GM12892 (cell line): ENCODE data around the gene PRR20G.

Source experiments
- DNase-seq: peaks from one replicate; pipeline ENCODE4 v3.0.0; 2011; ENCODE audit not compliant: insufficient read length
- FAIRE-seq: peaks from 2 replicates; lab custom pipeline; 2011; peaks lifted over from hg19 to GRCh38; lab: Jason Lieb, UNC
- POLR2A ChIP-seq: IDR thresholded peaks from 2 replicates; pipeline ENCODE4 v1.6.1; 2011; ENCODE audit warnings: low read depth, low read length, control low read depth
- POLR2AphosphoS5 ChIP-seq: IDR thresholded peaks from 2 replicates; pipeline ENCODE4 v1.6.1; 2011; ENCODE audit warnings: low read depth, low read length, control low read depth
- TAF1 ChIP-seq: IDR thresholded peaks from 2 replicates; pipeline ENCODE4 v1.6.1; 2011; ENCODE audit warnings: low read depth, mild to moderate bottlenecking, control low read depth, low read length, borderline replicate concordance

Gene PRR20G

GRCh38 chr3:127274200-127274760 lies 13.6 kb downstream of the PRR20G start:
- FAIRE-seq (no peak), DNase-seq (no peak)
- TF ChIP-seq POLR2A (no peak), POLR2AphosphoS5 (no peak), TAF1 (no peak)

GRCh38 chr3:127273206-127273605 lies 14.6 kb downstream of the PRR20G start:
- TF ChIP-seq POLR2A (no peak), TAF1 (no peak), POLR2AphosphoS5 (no peak)
- no peak for FAIRE-seq
- DNase-seq: no peak

- FAIRE-seq: no peak
- DNase-seq: no peak
- TF ChIP-seq POLR2A (no peak), POLR2AphosphoS5 (no peak), TAF1 (no peak)
Observed at GRCh38 chr3:127266186-127266585, 21.7 kb downstream of the PRR20G start.

- FAIRE-seq: no peak
Observed at GRCh38 chr3:127265581-127265981, 22.3 kb downstream of the PRR20G start.

GRCh38 chr3:127264794-127265514 lies 22.9 kb downstream of the PRR20G start:
- FAIRE-seq (no peak), DNase-seq (no peak)
- TF ChIP-seq POLR2A (no peak), TAF1 (no peak), POLR2AphosphoS5 (no peak)

More at GRCh38 chr3:127265581-127265981, 22.3 kb downstream of the PRR20G start:
- DNase-seq: no peak
- TF ChIP-seq TAF1 (no peak), POLR2AphosphoS5 (no peak), POLR2A (no peak)

GRCh38 chr3:127264292-127264691 lies 23.6 kb downstream of the PRR20G start:
- FAIRE-seq (no peak), DNase-seq (no peak)
- TF ChIP-seq POLR2A: no peak
- TF ChIP-seq TAF1: no peak
- no peak for TF ChIP-seq POLR2AphosphoS5

GRCh38 chr3:127263586-127264231 lies 24.1 kb downstream of the PRR20G start:
- TF ChIP-seq POLR2AphosphoS5 (no peak), POLR2A (no peak), TAF1 (no peak)
- FAIRE-seq (no peak), DNase-seq (no peak)

GRCh38 chr3:127263037-127263436 lies 24.8 kb downstream of the PRR20G start:
- no peak for DNase-seq
- TF ChIP-seq POLR2A (no peak), TAF1 (no peak), POLR2AphosphoS5 (no peak)

GRCh38 chr3:127262533-127262932 lies 25.3 kb downstream of the PRR20G start:
- DNase-seq: no peak
- FAIRE-seq: no peak
- TF ChIP-seq POLR2A (no peak), TAF1 (no peak), POLR2AphosphoS5 (no peak)

More at GRCh38 chr3:127263037-127263436, 24.8 kb downstream of the PRR20G start:
- FAIRE-seq: no peak

GRCh38 chr3:127261925-127262324 lies 25.9 kb downstream of the PRR20G start:
- no peak for FAIRE-seq

GRCh38 chr3:127260826-127261555 lies 26.9 kb downstream of the PRR20G start:
- TF ChIP-seq POLR2A: no peak
- no peak for TF ChIP-seq POLR2AphosphoS5
- no peak for TF ChIP-seq TAF1
- FAIRE-seq (no peak), DNase-seq (no peak)

More at GRCh38 chr3:127261925-127262324, 25.9 kb downstream of the PRR20G start:
- no peak for TF ChIP-seq POLR2AphosphoS5
- no peak for TF ChIP-seq POLR2A
- TF ChIP-seq TAF1: no peak
- DNase-seq: no peak

GRCh38 chr3:127260416-127260815 lies 27.4 kb downstream of the PRR20G start:
- no peak for FAIRE-seq
- TF ChIP-seq POLR2A: no peak
- no peak for TF ChIP-seq TAF1
- TF ChIP-seq POLR2AphosphoS5: no peak
- no peak for DNase-seq

GRCh38 chr3:127259882-127260281 lies 28.0 kb downstream of the PRR20G start:
- DNase-seq (no peak), FAIRE-seq (no peak)
- TF ChIP-seq POLR2A (no peak), TAF1 (no peak), POLR2AphosphoS5 (no peak)
